ENCODE measurements around the gene TMEM170A. TPM values are rescaled to one million over a fixed set of nuclear protein-coding genes. Genes with fewer than 3 reads are reported as not detected.
A peak's percentile ranks its signal among the peaks of the same experiment; 100 is the strongest.

TMEM170A gene
- total RNA-seq, 1 experiment from 2014 or later, result 31.4 TPM

GRCh38 chr16:75406943-75407342 lies 57.5 kb downstream of the TMEM170A start:
- H3K79me2 ChIP-seq (ENCODE audit: low read depth), result no peaks in the 10 kb centered on the region
- CTCF ChIA-PET, result no interaction called here
- no peak overlapping the region for H3K4me2 ChIP-seq
- no peak for DNase-seq
- TF ChIP-seq EZH2 (IDR thresholded peaks at IDR 0.05; ENCODE audit: low read depth) (no peak), CTCF (conservative IDR thresholded peaks at IDR 0.05) (no peak)
- H3K27ac ChIP-seq, result no peak overlapping the region
- peaks cover 14% of the 10 kb centered on the region for H3F3A ChIP-seq (ENCODE audit: insufficient read depth, low read depth)
- intact Hi-C loops (cut with micrococcal nuclease; ENCODE audit: unreplicated experiment), result no loop called here
- no peaks in the 10 kb centered on the region for H3K9me3 ChIP-seq (ENCODE audit: insufficient read depth, low read depth)
- no peaks in the 10 kb centered on the region for H4K20me1 ChIP-seq (ENCODE audit: insufficient read depth)
- H3K27me3 ChIP-seq (ENCODE audit: insufficient read depth, low read depth), result no peaks in the 10 kb centered on the region
- no TSS peak for BruUV-seq (replicated peaks)
- no peak overlapping the region for H2AFZ ChIP-seq
- POLR2A ChIA-PET (ENCODE audit: unreplicated experiment), result no interaction called here
- H3K36me3 ChIP-seq (ENCODE audit: low read depth), result 0 out of 2 replicates have a peak, but pooled peaks cover 2% of the 10 kb centered on the region
- H3K9me2 ChIP-seq (ENCODE audit: insufficient read depth), result no peaks in the 10 kb centered on the region
- no peak overlapping the region for H3K4me3 ChIP-seq
- H3K4me1 ChIP-seq (replicated peaks; ENCODE audit: insufficient read depth), result peaks cover 9% of the 10 kb centered on the region

GRCh38 chr16:75402821-75403475 lies 61.5 kb downstream of the TMEM170A start:
- BruUV-seq (replicated peaks), result no TSS peak
- peak; percentile 8 to 44 for DNase-seq
- no peaks in the 10 kb centered on the region for H3K9me3 ChIP-seq (ENCODE audit: insufficient read depth, low read depth)
- TF ChIP-seq EZH2 (IDR thresholded peaks at IDR 0.05; ENCODE audit: low read depth), result no peak
- peak; percentile 77 for TF ChIP-seq CTCF (conservative IDR thresholded peaks at IDR 0.05)
- no peak overlapping the region for H3K4me3 ChIP-seq
- H3K4me1 ChIP-seq (replicated peaks; ENCODE audit: insufficient read depth), result peaks cover 12% of the 10 kb centered on the region
- no peaks in the 10 kb centered on the region for H3K9me2 ChIP-seq (ENCODE audit: insufficient read depth)
- POLR2A ChIA-PET (ENCODE audit: unreplicated experiment), result no interaction called here
- H3K27me3 ChIP-seq (ENCODE audit: insufficient read depth, low read depth), result no peaks in the 10 kb centered on the region
- H3K4me2 ChIP-seq, result peak overlapping the region; percentile 37
- no peak overlapping the region for H2AFZ ChIP-seq
- 0 out of 2 replicates have a peak, but pooled peaks cover 2% of the 10 kb centered on the region for H3K36me3 ChIP-seq (ENCODE audit: low read depth)
- peak overlapping the region; percentile 79 for H3K27ac ChIP-seq
- CTCF ChIA-PET, result interaction anchor here (0.9 to 1.0 kb wide), 2 partner anchors 25 to 203 kb away, joined by 3 to 11 read pairs; no protein-coding TSS in a partner anchor
- H3F3A ChIP-seq (ENCODE audit: insufficient read depth, low read depth), result peaks cover 10% of the 10 kb centered on the region
- H3K79me2 ChIP-seq (ENCODE audit: low read depth), result no peaks in the 10 kb centered on the region
- H4K20me1 ChIP-seq (ENCODE audit: insufficient read depth), result no peaks in the 10 kb centered on the region
- intact Hi-C loops (cut with micrococcal nuclease; ENCODE audit: unreplicated experiment), result loop anchor here (1.0 kb wide), 1 partner anchor 204 kb away; no protein-coding TSS in a partner anchor

DNA sequence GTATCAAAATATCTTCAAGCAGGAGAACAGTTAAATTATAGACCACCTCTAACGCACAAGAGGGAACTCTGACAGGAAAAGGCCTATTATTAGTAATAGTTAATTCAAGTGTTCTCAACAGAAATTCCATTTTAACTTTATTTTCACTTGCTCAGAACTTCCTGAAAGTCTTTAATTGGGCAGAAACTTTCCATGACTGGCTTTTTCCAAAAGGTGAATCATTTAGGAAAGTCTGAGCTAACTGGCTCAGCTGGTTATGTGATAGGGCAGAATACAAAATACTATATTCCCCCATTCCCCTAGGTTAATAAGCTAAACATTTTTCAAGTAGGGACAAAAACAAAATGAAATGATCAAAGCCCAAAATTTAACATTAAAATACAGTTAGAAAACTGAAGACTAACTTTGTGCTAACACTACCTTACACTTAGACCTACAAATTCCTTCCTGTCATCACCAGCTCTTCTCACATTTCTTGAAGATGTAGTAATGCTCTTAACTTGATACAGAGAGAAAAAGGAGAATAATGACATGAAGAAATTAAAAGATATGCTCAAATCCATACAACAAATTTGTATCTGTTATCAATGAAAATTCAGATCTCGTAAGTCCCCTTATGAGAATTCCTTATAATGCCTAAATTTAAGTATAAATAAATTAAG lies 62.2 kb downstream of the TMEM170A start:
- no peak for TF ChIP-seq EZH2 (IDR thresholded peaks at IDR 0.05; ENCODE audit: low read depth)
- TF ChIP-seq CTCF (conservative IDR thresholded peaks at IDR 0.05), result no peak
- POLR2A ChIA-PET (ENCODE audit: unreplicated experiment), result interaction anchor here (0.7 kb wide), 1 partner anchor 21 kb away, joined by 3 read pairs; no protein-coding TSS in a partner anchor
- Histone ChIP-seq H3K79me2 (ENCODE audit: low read depth) (no peaks in the 10 kb centered on the region), H3F3A (ENCODE audit: insufficient read depth, low read depth) (peaks cover 10% of the 10 kb centered on the region), H4K20me1 (ENCODE audit: insufficient read depth) (no peaks in the 10 kb centered on the region), H3K36me3 (ENCODE audit: low read depth) (0 out of 2 replicates have a peak, but pooled peaks cover 2% of the 10 kb centered on the region), H3K4me2 (peak overlapping the region; percentile 37), H3K4me1 (replicated peaks; ENCODE audit: insufficient read depth) (peaks cover 12% of the 10 kb centered on the region), H2AFZ (no peak overlapping the region), H3K27ac (peak overlapping the region; percentile 79), H3K27me3 (ENCODE audit: insufficient read depth, low read depth) (no peaks in the 10 kb centered on the region), H3K9me3 (ENCODE audit: insufficient read depth, low read depth) (no peaks in the 10 kb centered on the region), H3K9me2 (ENCODE audit: insufficient read depth) (no peaks in the 10 kb centered on the region), H3K4me3 (no peak overlapping the region)
- no TSS peak for BruUV-seq (replicated peaks)
- DNase-seq, result peak in 1 of 2 experiments; percentile 67
- CTCF ChIA-PET, result interaction anchor here (0.6 to 1.0 kb wide), 4 partner anchors 17 to 203 kb away, joined by 3 to 11 read pairs (median 3); no protein-coding TSS in a partner anchor
- intact Hi-C loops (cut with micrococcal nuclease; ENCODE audit: unreplicated experiment), result loop anchor here (1.0 kb wide), 1 partner anchor 203 kb away; no protein-coding TSS in a partner anchor
